Measurements from ENCODE around the gene FEN1.

Gene FEN1

DNA sequence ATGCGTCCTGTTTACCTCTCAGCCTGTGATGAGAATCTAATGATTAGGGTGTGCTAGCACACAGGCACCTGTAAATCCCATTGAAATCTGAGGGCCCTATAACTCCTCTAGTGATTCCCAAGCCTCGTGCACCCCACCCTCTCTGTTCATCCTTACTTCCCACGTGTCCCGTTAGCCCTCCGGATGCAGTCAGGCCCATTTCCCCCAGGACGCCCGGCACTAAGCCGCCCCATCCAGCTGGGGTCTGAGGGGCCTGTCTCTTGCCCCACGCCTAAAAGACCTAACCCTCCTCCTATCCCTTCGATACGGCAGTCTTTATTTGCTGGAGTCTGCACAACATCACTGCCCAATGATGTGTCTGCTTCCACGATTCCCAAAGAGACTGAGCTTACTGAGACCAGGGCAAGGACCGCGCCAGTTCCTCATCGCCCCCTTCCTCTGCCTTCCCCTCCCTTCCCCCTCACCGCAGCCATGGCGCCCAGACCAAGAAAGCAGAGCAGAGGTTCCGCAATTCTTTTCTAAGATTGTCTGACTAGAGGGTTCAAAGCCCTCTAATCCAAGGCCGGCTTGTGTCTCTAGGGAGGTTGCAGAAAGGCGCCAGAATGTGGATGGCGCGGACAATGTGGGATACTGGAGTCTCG lies 34.3 kb downstream of the FEN1 start:
- Mint-ChIP-seq H3K9me3 (no peaks in the 10 kb centered on the region), H3K4me1 (ENCODE audit: low read depth) (peaks cover 38% of the 10 kb centered on the region), H3K27ac (peak overlapping the region; percentile 96), H3K4me3 (peak overlapping the region; percentile 91), H3K27me3 (ENCODE audit: low read depth) (no peaks in the 10 kb centered on the region), H3K36me3 (ENCODE audit: low read depth) (peaks cover 24% of the 10 kb centered on the region)
- no peak for DNase-seq (ENCODE audit: low spot score)

DNA sequence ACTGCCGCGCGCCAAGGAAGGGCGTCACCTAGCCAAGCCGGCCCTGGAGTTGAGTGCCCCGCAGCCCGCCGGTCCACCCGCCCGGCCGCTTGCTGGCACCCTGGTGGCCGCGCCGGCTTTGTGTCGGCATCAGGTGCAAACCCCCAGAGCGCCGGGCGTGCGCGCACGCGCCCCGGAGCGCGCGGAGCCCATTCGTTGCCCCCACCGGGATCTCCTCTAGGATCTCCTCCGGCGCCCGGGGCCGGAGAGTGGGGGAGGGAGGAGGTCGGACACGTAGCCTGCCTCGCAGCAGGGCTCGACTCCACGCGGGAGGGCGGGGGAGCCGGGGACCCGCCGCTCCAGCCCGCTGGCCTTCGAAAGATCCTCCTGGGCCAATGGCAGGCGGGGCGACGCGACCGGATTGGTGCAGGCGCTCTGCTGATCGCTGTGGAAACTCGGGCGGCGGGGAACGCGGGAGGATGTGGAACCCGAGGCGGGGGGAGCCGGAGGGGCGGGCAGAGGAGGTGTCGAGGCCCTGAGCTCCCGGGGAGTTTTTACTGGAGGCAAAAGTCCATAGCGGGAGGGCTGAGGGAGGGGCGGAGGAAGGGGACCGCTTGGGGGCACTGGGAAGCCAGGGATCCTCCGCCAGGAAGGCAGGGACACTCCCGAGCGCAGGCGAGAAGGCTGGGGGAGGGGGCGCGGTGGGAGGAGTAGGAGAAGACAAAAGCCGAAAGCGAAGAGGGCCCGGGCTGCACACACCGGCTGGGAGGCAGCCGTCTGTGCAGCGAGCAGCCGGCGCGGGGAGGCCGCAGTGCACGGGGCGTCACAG lies 35.1 kb downstream of the FEN1 start, which contains the start of gene FADS2:
TSS of gene FADS2 (plus strand) at position 730 of the 808 bp plus-strand sequence. CDS start 91 bp downstream, outside the sequence.
- Mint-ChIP-seq H3K4me3 (peak within 1 kb of the TSS; percentile 91), H3K36me3 (ENCODE audit: low read depth) (peaks cover 29% of the 10 kb centered on the region), H3K27me3 (ENCODE audit: low read depth) (no peaks in the 10 kb centered on the region), H3K27ac (peak within 1 kb of the TSS; percentile 96), H3K4me1 (ENCODE audit: low read depth) (peaks cover 46% of the 10 kb centered on the region), H3K9me3 (no peaks in the 10 kb centered on the region)
- peak; percentile 93 for DNase-seq (ENCODE audit: low spot score)

DNA sequence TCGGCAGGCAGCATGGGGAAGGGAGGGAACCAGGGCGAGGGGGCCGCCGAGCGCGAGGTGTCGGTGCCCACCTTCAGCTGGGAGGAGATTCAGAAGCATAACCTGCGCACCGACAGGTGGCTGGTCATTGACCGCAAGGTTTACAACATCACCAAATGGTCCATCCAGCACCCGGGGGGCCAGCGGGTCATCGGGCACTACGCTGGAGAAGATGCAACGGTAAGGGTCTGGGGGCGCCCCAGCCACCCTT lies 35.6 kb downstream of the FEN1 start:
- DNase-seq (ENCODE audit: low spot score), result no peak
- Mint-ChIP-seq H3K36me3 (ENCODE audit: low read depth) (peaks cover 28% of the 10 kb centered on the region), H3K4me3 (peak overlapping the region; percentile 91), H3K27ac (peak overlapping the region; percentile 96), H3K27me3 (ENCODE audit: low read depth) (no peaks in the 10 kb centered on the region), H3K9me3 (no peaks in the 10 kb centered on the region), H3K4me1 (ENCODE audit: low read depth) (peaks cover 51% of the 10 kb centered on the region)

DNA sequence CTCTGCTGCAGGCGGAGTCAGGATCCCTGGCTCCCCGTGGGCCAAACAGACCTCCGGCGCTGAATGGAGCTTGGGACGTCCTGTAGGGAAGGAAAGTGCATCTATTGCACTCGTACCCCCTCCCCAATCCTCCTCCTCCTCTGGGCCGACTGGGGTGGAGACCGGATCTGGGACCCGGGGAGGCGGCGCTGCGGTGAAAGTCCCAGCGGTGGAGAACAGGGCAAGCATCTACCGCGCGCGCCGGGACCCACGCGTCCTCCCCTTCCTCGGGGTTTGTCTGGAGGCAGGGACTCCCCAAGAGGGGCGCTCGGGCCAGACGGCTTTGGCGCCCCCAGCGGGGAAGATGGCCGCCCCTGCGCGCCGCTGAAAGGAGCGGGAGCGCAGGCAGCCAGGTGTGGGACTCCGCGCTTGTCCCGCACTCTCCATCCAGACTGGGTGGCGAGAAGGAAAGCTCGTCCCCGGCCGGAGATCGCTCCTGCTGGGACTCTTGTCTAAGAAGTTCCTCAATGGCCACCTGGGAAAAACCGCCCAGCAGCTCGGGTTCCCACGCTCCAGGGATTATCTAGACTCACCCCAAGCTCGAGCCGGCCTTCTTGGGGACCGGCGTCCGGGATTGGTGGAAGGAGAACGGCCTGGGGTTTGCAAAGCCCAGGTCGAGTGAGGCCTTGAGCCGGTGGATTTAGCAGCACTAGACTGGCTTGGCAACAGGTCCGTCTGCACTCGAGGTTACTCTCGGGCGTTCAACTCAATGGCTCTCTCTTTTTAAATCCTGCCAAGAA lies 36.1 kb downstream of the FEN1 start:
- H3K36me3 Mint-ChIP-seq (ENCODE audit: low read depth), result peaks cover 33% of the 10 kb centered on the region
- H3K9me3 Mint-ChIP-seq, result no peaks in the 10 kb centered on the region
- no peaks in the 10 kb centered on the region for H3K27me3 Mint-ChIP-seq (ENCODE audit: low read depth)
- peak overlapping the region; percentile 96 for H3K27ac Mint-ChIP-seq
- H3K4me1 Mint-ChIP-seq (ENCODE audit: low read depth), result peaks cover 56% of the 10 kb centered on the region
- DNase-seq (ENCODE audit: low spot score), result peak; percentile 61
- peak overlapping the region; percentile 91 for H3K4me3 Mint-ChIP-seq

DNA sequence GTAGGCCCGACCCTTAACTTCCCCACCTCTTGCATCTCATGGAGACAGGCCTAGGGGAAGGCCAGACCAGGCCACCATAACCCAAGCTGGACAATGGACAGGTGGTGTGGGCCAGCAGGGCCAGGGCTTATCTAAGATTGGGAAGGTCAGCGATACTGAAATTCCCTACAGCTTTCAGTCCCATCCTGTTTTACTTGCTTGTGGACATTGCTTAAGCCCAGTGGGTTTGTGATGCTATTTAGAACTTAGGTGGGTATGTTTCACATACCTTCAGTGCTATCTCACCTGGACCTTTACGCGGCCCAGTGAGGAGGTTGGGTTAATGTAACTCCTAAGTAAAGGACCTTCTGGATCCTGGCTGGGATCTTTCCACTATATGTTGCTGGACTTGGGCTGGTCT lies 37.1 kb downstream of the FEN1 start:
- H3K27me3 Mint-ChIP-seq (ENCODE audit: low read depth), result no peaks in the 10 kb centered on the region
- H3K4me1 Mint-ChIP-seq (ENCODE audit: low read depth), result peaks cover 62% of the 10 kb centered on the region

DNA sequence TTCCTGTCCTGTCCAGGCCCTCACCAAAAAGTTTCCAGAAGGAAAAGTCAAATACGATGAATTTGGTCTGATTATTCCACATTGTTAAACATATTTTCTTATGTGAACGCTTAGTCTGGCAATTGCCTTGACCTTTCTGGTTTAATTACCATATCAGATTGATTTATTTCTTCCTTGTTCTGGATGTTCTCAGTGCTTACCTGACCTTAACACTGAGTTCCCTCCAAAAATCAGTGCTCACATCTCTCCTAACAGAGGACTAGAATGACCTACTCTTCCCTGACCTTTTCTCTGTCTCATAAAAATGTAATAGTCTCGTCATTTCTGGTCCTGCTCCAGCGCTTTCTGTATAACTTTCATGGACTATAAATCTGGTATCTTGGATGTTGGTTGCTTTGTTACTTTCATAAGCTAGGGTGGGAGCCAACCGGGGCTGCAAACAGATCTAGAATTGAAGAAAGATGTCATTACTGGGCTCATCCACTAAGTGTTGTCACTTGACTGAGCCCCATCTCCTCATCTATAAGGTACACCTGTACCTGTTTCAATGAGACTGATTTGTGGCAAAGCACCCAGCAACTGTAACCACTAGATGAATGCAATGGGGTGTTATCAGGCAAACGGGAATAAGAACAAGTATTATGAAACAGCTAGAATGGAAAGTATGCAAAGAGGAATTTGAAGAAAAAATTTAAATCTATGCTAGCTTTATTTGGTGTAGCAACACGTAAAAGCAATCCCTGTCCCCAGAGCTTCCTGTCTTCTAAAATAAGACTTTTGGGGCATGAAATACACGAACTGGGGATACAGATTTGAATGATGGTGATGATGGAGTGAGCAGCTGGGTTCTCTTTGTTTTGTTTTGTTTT lies 37.8 kb downstream of the FEN1 start:
- Mint-ChIP-seq H3K36me3 (ENCODE audit: low read depth) (peaks cover 36% of the 10 kb centered on the region), H3K4me1 (ENCODE audit: low read depth) (peaks cover 66% of the 10 kb centered on the region), H3K27ac (peak overlapping the region; percentile 97), H3K4me3 (peak overlapping the region; percentile 91), H3K27me3 (ENCODE audit: low read depth) (no peaks in the 10 kb centered on the region), H3K9me3 (no peaks in the 10 kb centered on the region)
- no peak for DNase-seq (ENCODE audit: low spot score)

More for the DNA sequence above, 37.1 kb downstream of the FEN1 start:
- DNase-seq (ENCODE audit: low spot score), result no peak
- Mint-ChIP-seq H3K36me3 (ENCODE audit: low read depth) (peaks cover 36% of the 10 kb centered on the region), H3K9me3 (no peaks in the 10 kb centered on the region), H3K27ac (peak overlapping the region; percentile 96), H3K4me3 (peak overlapping the region; percentile 91)

DNA sequence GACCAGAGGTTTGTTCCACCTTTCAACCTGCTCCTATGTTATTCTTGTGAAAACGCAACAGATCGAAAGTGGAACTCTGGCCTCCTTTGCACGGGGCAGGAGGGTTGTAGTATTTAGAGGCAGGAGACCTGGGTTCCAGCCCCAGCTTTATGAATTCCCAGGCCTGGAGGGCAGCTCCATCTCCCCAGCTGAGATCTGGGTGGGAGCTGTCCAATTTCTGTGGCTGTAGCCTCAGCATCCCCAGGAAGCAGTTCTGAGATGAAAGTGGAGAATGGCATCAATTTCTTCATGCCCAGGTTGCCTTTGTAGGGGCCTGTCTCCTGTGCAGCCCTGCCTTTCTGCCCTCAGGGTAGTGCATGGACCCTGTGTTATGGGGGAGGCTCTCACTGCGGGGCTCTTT lies 39.5 kb downstream of the FEN1 start:
- Mint-ChIP-seq H3K4me3 (peak overlapping the region; percentile 91), H3K9me3 (no peaks in the 10 kb centered on the region), H3K27me3 (ENCODE audit: low read depth) (no peaks in the 10 kb centered on the region), H3K4me1 (ENCODE audit: low read depth) (peaks cover 61% of the 10 kb centered on the region), H3K36me3 (ENCODE audit: low read depth) (peaks cover 38% of the 10 kb centered on the region), H3K27ac (peak overlapping the region; percentile 97)
- DNase-seq (ENCODE audit: low spot score), result no peak

DNA sequence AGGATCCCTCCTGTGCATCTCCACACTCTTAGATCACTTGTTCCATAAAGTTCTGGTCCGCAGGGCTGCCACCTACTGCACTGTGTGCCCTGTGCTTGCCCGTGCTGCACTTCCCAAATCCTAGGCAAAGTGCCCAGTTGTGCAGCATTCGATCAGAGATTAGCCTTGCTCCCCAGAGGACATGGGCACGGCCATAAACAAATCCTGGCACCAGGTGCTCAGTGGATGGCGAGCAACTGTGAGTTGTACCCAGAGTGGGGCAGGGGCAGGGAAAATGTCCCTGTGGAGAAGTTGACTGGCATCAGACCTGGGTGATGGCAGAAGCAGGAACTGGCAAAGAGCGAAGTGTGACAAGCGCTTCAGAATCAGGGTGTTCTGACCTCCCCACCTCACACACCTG lies 40.0 kb downstream of the FEN1 start:
- H3K27me3 Mint-ChIP-seq (ENCODE audit: low read depth), result no peaks in the 10 kb centered on the region
- peak overlapping the region; percentile 97 for H3K27ac Mint-ChIP-seq
- peaks cover 60% of the 10 kb centered on the region for H3K4me1 Mint-ChIP-seq (ENCODE audit: low read depth)
- H3K9me3 Mint-ChIP-seq, result no peaks in the 10 kb centered on the region
- peaks cover 39% of the 10 kb centered on the region for H3K36me3 Mint-ChIP-seq (ENCODE audit: low read depth)
- DNase-seq (ENCODE audit: low spot score), result no peak
- H3K4me3 Mint-ChIP-seq, result peak overlapping the region; percentile 91

DNA sequence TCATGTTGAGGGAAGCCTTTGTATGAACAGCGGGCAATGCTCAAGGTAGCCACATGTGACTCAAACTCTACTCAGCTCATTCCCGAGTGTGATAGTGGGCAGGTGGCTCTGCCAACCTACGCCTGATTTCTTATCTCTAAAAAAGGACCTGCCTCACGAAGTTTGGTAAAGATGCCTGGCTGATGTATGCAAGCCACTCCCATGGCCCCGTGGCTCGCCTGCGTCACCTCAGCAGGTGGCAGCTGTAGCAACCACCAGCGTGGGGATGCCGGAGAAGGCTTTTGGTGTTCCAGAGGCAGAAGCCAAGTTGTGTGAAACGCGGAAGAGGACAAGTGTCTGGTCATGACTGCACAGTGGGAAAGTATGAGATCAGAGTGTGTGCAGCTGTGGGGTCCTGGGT lies 40.8 kb downstream of the FEN1 start:
- peak; percentile 42 for DNase-seq (ENCODE audit: low spot score)
- Mint-ChIP-seq H3K27ac (peak overlapping the region; percentile 97), H3K4me3 (peak overlapping the region; percentile 91), H3K4me1 (ENCODE audit: low read depth) (peaks cover 60% of the 10 kb centered on the region), H3K9me3 (no peaks in the 10 kb centered on the region), H3K27me3 (ENCODE audit: low read depth) (no peaks in the 10 kb centered on the region), H3K36me3 (ENCODE audit: low read depth) (peaks cover 47% of the 10 kb centered on the region)

DNA sequence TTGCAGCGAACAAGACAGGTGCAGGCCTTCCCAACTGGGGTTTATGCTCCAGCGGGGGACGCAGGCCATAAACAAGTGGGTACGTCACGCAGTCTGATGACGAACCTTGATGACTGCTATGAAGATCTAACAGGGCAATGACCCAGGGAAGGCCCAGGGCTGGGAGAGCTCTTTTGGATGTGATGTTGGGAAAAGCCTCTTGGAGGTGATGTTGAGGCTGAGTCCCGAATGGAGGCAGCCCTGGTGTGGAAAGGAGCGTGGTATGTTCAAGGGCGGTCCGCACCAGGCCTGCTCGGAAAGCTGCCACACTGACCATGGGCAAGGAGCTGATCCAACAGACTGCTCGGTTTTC lies 41.2 kb downstream of the FEN1 start:
- peak overlapping the region; percentile 97 for H3K27ac Mint-ChIP-seq
- no peaks in the 10 kb centered on the region for H3K9me3 Mint-ChIP-seq
- peaks cover 62% of the 10 kb centered on the region for H3K4me1 Mint-ChIP-seq (ENCODE audit: low read depth)
- H3K27me3 Mint-ChIP-seq (ENCODE audit: low read depth), result no peaks in the 10 kb centered on the region
- no peak for DNase-seq (ENCODE audit: low spot score)
- H3K4me3 Mint-ChIP-seq, result peak overlapping the region; percentile 91
- peaks cover 51% of the 10 kb centered on the region for H3K36me3 Mint-ChIP-seq (ENCODE audit: low read depth)

DNA sequence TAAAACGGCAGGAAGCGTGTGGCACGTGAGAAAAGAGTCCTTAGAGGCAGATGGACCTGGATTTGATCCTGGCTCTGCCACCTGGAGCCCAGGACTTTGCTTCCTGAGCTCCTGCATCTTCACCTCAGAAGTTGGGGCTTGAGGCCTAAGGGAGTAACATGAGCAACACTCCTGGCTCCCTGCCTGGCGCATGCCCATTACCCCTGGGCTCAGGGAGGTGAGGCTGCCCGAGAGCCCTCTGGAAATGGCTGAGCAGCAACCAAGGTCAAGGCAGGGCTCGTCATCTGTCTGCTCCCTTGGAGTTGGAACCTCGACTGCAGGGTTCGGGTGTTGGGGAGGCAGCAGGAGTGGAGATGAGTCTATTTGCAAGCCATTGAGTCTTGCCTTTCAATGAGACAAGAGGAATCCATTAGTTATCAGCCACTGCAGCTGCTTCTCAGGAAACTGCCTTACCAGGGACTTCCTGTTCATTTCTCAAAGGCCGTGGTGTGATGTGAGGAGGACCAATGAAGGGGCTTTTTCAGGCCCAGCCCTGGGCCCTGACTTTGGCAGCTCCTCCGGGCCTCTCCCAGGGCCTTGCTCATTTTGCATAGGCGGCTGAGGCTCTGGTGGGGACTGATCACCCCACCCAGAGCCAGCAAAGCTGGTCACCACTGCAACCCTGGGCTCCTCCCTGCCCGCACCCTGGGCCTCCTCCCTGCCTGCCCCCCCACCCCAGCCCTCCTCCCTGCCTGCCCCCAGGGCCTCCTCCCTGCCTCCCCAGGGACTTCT lies 41.8 kb downstream of the FEN1 start:
- H3K4me3 Mint-ChIP-seq, result peak overlapping the region; percentile 91
- H3K27me3 Mint-ChIP-seq (ENCODE audit: low read depth), result no peaks in the 10 kb centered on the region
- peak overlapping the region; percentile 97 for H3K27ac Mint-ChIP-seq
- H3K36me3 Mint-ChIP-seq (ENCODE audit: low read depth), result peaks cover 53% of the 10 kb centered on the region
- H3K9me3 Mint-ChIP-seq, result no peaks in the 10 kb centered on the region
- peak; percentile 82 for DNase-seq (ENCODE audit: low spot score)
- peaks cover 59% of the 10 kb centered on the region for H3K4me1 Mint-ChIP-seq (ENCODE audit: low read depth)

DNA sequence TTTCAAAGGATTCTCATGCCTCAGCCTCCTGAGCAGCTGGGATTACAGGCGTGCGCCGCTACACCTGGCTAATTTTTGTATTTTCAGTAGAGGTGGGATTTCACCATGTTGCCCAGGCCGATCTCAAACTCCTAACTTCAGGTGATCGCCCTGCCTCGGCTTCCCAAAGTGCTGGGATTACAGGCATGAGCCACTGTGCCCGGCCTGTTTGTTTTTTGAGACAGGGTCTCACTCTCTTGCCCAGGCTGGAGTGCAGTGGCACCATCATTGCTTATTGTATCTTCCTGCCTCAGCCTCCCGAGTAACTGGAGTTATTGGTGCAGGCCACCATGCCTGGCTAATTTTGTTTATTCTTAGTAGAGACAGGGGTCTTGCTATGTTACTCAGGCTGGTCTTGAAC lies 43.5 kb downstream of the FEN1 start:
- Mint-ChIP-seq H3K4me3 (peak overlapping the region; percentile 74), H3K9me3 (no peaks in the 10 kb centered on the region), H3K36me3 (ENCODE audit: low read depth) (peaks cover 56% of the 10 kb centered on the region), H3K27me3 (ENCODE audit: low read depth) (no peaks in the 10 kb centered on the region), H3K27ac (peak overlapping the region; percentile 91), H3K4me1 (ENCODE audit: low read depth) (peaks cover 46% of the 10 kb centered on the region)
- DNase-seq (ENCODE audit: low spot score), result no peak
